Hypothalamus (tissue), 51 donors: ENCODE data around the gene MYO3B.

Source experiments
- DNase-seq, 51 donors: peaks; one replicate each; lab custom pipeline; 2025; lab: John Stamatoyannopoulos, UW

The MYO3B gene

GRCh38 chr2:170493426-170494097, 315.6 kb downstream of the MYO3B start:
- DNase-seq, result no peak

DNA sequence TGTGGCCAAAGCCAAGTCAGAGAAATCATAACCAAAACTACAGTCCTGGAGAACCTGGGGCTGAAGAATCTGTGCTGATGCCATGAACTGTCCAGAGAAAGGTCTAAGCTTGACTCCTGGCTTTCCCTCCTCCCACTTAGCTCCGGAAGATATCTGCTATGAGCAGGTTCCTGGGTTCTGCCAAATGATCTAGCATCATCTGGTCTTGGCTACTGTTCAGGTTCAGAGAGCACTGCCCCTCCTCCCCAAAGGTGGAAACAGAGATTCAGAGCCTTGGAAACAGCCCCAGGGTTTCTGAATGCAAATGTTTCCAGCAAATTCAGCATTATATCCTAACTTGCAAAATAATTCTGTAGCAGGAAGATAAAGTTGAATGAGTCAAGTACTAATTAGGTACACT, 317.9 kb downstream of the MYO3B start:
- no peak for DNase-seq

DNA sequence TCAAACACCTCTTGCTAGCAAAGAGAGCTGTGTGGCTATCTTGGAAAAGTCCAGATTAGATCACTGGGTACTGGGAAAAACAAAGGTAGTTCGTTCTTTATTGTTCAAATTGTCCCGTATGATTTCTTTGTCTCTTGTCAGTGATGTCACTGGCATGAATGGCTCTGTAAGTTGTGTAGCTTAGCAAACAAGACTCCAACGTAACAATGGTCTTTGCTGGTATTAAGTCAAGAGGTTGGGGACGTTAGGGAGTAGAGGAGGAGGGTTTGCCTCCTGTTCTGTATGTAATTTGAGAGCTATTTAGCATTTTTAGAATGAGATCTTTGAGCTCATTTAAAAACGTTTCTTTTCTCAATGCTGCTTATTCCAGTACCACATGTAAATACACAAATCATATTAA, 320.7 kb downstream of the MYO3B start:
- peak in 1 of 51 donors; percentile 7 for DNase-seq

- no peak for DNase-seq
Observed at GRCh38 chr2:170500104-170500503, 322.2 kb downstream of the MYO3B start.

DNA sequence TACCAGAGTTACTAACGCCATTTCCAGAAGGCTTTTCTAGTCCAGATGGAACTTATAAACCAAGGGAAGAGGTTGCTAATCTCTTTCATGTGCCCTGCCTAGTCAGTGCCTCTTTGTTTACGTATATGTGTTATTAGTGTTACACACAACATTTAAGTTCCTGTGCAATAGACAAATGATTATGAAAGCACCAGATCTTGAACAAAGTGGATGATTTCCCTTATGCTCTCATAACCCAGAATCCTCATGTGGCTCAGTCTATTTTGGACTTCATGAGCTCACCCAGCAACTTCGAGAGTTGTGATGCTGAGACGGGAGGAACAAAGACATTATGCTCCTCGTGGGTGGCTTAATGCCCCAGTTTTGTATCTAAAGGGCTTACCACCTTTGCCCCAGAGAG, 322.8 kb downstream of the MYO3B start:
- DNase-seq, result peak in 10 of 51 donors; percentile 2 to 40 (median 9)

- no peak for DNase-seq
Observed at GRCh38 chr2:170501421-170502043, 323.6 kb downstream of the MYO3B start.

DNA sequence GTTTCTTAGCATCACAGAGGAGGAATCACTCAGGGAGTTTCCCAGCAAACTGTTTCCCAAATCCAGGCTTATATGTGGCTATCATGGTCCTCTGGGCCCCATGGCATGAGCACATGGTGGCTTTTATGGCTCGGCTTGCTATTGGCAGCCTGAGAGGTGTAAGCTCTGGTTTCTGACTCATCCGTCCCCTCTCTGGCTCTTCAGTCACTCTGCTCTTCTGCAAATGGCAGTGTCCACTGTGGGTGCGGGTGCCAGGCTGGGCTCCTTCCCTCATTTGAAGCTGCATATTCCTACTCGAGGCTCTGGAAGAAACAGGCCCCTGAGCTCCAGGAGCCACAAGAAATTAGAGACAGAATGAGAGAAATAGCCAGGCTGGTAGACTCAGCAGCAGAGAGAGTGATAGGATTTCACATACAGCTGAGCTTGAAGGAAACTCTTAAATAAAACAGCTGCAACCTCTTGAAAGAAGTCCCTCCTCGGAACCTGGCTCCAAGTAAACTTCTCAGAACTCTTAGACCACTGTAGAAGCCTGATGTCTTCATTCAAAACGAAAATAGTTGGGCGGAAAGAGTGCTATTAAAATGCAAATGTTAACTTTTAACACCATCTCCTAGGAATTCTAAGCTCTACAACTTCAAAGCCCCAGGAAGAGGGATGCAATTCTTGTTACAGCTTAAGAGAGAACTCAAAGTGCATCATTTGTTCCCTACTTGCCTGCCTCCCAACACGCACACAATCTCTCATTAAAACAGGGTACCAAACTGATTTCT, 324.6 kb downstream of the MYO3B start:
- DNase-seq, result no peak

GRCh38 chr2:170503563-170503962, 325.6 kb downstream of the MYO3B start:
- no peak for DNase-seq

GRCh38 chr2:170503971-170504809, 326.2 kb downstream of the MYO3B start:
- no peak for DNase-seq

- no peak for DNase-seq
Observed at GRCh38 chr2:170504810-170505145, 326.8 kb downstream of the MYO3B start.

GRCh38 chr2:170505631-170506275, 327.8 kb downstream of the MYO3B start:
- DNase-seq, result peak in 48 of 51 donors; percentile 5 to 90 (median 71)

DNA sequence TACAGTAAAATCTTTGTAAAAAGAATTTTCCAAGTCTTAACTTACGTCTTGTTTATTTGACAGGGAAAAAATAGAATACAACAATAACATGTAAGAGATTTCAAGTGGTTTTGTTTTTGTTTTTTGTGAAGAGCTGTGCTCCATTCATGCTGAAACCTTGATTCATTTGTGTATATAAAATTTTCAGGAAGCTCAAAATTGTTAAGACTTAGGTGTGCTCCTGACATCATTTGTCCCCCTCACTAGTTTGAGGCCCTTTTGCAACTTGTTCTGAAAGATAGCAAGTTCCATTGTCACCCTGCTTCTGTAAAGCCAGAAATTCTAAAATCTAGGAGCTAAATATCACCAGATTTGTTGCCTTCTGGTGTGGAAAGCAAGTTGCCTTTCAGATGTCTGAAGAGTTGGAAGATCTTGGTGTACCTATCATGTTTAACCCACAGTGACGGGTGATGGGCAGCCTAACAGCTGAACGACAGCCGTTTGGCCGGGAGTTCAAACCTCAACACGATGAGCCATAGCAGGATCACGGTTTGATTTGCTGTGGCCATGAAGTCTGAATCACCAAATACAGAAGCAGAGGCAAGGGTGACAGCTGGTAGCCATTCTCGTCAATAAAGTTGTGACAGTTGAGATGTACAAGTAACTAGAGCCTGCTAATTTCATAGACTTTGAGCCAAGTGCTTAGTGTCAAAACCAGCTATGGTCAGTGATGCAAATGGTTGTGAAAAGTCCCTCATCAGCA, 331.7 kb downstream of the MYO3B start:
- DNase-seq, result no peak

- peak in 42 of 51 donors; percentile 3 to 78 (median 42) for DNase-seq
Observed at GRCh38 chr2:170512266-170512665, 334.3 kb downstream of the MYO3B start.

DNA sequence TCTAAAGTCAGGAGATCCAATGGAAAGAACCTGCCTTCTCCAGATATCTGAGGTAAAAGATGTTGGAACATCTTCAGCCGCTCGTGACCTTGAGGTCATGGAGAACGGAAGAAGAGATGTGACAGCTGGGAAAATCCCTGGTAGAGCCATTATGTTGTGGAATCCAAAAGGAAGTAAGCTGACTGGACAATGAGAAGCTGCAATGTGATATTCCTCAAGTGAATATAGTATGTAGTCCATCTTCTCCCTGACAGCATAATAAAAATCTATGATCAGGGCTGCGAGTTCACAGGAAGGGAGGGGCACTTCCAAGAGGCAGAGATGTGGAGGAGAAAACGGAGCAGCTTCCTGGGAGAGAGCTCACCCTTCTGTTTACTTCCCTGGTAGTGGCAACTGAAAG, 336.2 kb downstream of the MYO3B start:
- DNase-seq, result no peak

- no peak for DNase-seq
Observed at GRCh38 chr2:170517538-170517937, 339.6 kb downstream of the MYO3B start.

DNA sequence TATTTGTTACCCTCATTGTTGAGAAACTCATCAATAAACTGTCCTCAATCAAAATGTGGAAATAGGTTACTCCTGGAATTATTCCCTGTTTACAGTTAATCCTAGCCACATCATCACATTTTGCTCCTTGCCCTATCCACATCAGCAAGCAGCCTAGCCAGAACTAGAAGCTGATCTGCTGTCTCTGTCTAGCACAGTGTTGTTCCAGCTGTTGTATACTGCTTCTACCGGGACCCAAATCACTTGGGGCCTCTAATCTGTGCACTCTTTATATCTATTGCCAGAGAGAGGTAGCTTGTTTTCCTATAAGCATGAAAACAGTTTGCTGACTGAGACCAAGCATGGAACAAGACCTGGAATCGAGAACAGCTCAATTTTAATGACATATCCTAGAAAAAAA, 341.0 kb downstream of the MYO3B start:
- DNase-seq, result no peak

DNA sequence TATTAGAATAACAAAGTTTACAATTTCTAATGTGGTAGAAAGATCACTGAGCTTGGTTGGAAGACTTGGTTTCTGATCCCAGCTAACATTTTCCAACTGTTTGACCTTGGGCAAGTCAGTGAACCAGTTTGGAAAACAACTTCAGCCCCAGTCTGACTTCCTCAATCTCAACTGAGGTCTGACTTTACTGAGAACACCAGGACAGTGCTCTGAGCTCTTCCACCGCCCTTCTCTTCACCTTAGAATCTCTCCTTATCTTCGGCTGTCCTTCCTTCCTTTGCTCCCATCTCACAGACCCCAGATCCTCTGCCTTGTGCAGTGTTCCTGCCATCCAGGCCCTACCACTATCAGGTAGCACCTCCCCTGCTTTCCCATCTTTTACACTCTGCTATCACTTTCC, 343.4 kb downstream of the MYO3B start:
- no peak for DNase-seq

GRCh38 chr2:170523506-170523905, 345.6 kb downstream of the MYO3B start:
- no peak for DNase-seq

DNA sequence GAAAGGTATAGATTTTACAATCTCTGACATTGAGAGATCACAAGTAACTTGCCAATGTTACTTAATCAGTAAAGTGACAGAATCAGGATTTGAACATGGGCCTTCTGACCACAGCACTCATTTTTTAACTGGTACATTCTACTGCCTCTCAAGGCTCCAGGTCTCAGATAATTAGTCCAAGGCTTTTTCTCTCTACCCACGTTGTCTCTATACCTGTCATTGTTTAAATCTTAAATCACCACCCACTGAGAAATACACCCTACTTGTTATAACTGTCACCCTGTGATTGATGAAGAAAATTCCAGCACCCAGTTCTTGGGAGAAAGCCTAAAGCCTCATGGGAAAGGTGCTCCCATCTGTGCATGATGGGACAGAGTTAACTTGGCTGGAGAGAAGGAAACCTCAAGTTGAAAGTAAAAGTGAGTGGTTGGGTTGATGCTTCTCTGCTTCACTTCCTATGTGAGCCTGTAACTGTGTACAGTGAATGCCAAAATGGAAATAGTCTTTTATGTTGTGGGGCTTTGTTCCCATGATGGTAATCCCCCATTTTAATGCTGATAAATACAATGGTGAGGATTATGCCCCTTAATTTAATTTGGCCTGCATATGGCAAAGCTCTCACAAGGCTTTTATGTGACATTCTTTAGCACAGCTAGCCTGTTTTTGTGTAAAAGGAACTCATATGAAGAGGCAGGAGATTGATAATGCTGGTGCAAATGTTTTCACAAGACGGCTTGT, 347.1 kb downstream of the MYO3B start:
- no peak for DNase-seq
